ENCODE data around the gene RAB11FIP3.

- no peak for TF ChIP-seq CTCF (IDR thresholded peaks at IDR 0.05; ENCODE audit: low read depth, low read length, poor library complexity, severe bottlenecking)
- TF ChIP-seq EZH2phosphoT487 (IDR thresholded peaks at IDR 0.05; ENCODE audit: borderline replicate concordance, low read length): no peak
These were observed 99.7 kb downstream of the RAB11FIP3 start for GRCh38 chr16:525123-525519.
